GM18511 (cell line): ENCODE measurements around the gene CPN2.

Source experiments
- ATAC-seq: cut with Tn5 transposase; IDR thresholded peaks from one replicate; pipeline ENCODE4 v1.9.1; 2021; ENCODE audit warnings: mild to moderate bottlenecking, moderate library complexity; ENCODE audit not compliant: unreplicated experiment

The CPN2 gene

GRCh38 chr3:194300382-194300758 is 50.8 kb downstream of the CPN2 start:
- no peak for ATAC-seq

GRCh38 chr3:194298331-194299227 is 52.5 kb downstream of the CPN2 start:
- no peak for ATAC-seq

GRCh38 chr3:194296454-194297263 is 54.5 kb downstream of the CPN2 start:
- ATAC-seq, result no peak

- no peak for ATAC-seq
Measured at GRCh38 chr3:194294895-194295214, 56.3 kb downstream of the CPN2 start.

GRCh38 chr3:194294199-194294894 is 56.8 kb downstream of the CPN2 start:
- no peak for ATAC-seq

GRCh38 chr3:194293546-194294198 is 57.5 kb downstream of the CPN2 start:
- ATAC-seq, result no peak

GRCh38 chr3:194292331-194292730 is 58.8 kb downstream of the CPN2 start:
- no peak for ATAC-seq
